AG04449 (cell line): ENCODE data around the gene ZDBF2.

ENCODE experiments used
- CTCF ChIA-PET: fragments of 350-600 bp; formaldehyde crosslinking; extraction: SDS; loops from one replicate; lab custom pipeline; 2021; ENCODE audit warnings: antibody characterized with exemption; lab: Yijun Ruan, JAX
- POLR2A ChIA-PET: fragments of 400-600, 350-600 bp; formaldehyde crosslinking; extraction: SDS; loops from one replicate; lab custom pipeline; 2020; ENCODE audit warnings: antibody characterized with exemption, inconsistent platforms; lab: Yijun Ruan, JAX
- DNase-seq: peaks from one replicate; pipeline ENCODE4 v3.0.0-alpha.2; 2010; ENCODE audit warnings: low read depth, low spot score
- H3K4me3 ChIP-seq: 2 replicates; pipeline ENCODE4 v1.5.1; 2011; ENCODE audit warnings: low read depth, mild to moderate bottlenecking, control low read depth, low read length
- CTCF ChIP-seq: IDR thresholded peaks from one replicate; pipeline ENCODE4 v1.5.1; 2011; ENCODE audit warnings: mild to moderate bottlenecking, moderate library complexity, low read length, control low read depth, inconsistent platforms; ENCODE audit not compliant: insufficient read depth; ENCODE audit errors: missing control alignments

Gene ZDBF2

GRCh38 chr2:206271065-206271464 lies 3.4 kb upstream of the ZDBF2 start:
- no peak overlapping the region for H3K4me3 ChIP-seq
- no peak for TF ChIP-seq CTCF
- no peak for DNase-seq
- POLR2A ChIA-PET: interaction anchor here (1.2 kb wide), 1 partner anchor 30 kb away, joined by 3 read pairs; no protein-coding TSS in a partner anchor
- CTCF ChIA-PET: interaction anchor here (0.9 to 2.0 kb wide), 2 partner anchors 11 to 108 kb away, joined by 3 to 5 read pairs; no protein-coding TSS in a partner anchor

DNA sequence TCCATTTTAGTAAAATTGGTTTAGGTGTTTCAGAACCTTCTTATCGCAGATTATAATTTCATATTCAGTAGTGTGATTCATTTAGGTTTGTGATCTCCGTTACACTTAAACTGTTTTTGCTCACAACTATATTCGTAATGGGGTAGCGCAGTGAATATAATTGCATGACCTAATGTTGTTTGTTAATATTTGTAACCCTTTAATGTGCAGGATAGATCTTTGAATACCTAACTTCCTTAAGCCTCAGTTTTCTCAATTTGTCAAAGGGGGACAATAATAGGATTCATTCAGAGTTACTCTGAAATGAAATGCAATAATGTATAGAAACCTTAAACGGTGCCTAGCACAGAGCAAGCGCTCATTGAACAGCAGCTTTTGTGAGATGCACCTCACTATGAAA lies 558 bp upstream of the ZDBF2 start:
- no peak for DNase-seq
- CTCF ChIA-PET: no interaction called here
- POLR2A ChIA-PET: interaction anchor here (1.2 kb wide), 1 partner anchor 114 kb away, joined by 3 read pairs; the partner anchor contains the start of gene EEF1B2
- peak overlapping the region; percentile 68 for H3K4me3 ChIP-seq
- no peak for TF ChIP-seq CTCF

GRCh38 chr2:206275312-206276055 lies 1.0 kb downstream of the ZDBF2 start:
- CTCF ChIA-PET: interaction anchor here (0.9 kb wide), 1 partner anchor 10 kb away, joined by 3 read pairs; no protein-coding TSS in a partner anchor
- H3K4me3 ChIP-seq: peak overlapping the region; percentile 68
- POLR2A ChIA-PET: no interaction called here
- DNase-seq: no peak
- no peak for TF ChIP-seq CTCF

- no peak for TF ChIP-seq CTCF
- ChIA-PET POLR2A (no interaction called here), CTCF (interaction anchor here (0.9 kb wide), 1 partner anchor 10 kb away, joined by 3 read pairs; no protein-coding TSS in a partner anchor)
- H3K4me3 ChIP-seq: peak overlapping the region; percentile 9; the same call in 1 of the 2 replicates
- no peak for DNase-seq
Measured at GRCh38 chr2:206276169-206276942, 1.9 kb downstream of the ZDBF2 start.

- no peak for DNase-seq
- POLR2A ChIA-PET: no interaction called here
- CTCF ChIA-PET: no interaction called here
- no peak for TF ChIP-seq CTCF
- H3K4me3 ChIP-seq: no peak overlapping the region
Measured at GRCh38 chr2:206277503-206277902, 3.0 kb downstream of the ZDBF2 start.

DNA sequence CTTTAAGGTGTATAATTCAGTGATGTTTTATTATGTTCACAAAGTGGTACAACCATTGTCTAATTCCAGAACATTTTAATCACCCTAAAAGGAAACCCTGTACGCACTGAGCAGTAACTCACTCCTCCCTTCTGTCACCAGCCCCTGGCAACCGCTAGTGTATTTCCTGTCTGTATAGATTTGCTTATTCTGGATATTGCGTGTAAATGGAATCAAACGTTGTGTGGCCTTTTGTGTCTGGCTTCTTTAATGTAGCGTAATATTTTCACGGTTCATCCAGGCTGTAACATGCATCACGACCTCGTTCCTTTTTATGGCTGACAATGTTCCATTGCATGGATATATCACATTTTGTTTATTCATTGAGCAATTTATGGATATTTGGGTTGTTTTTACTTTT lies 8.3 kb downstream of the ZDBF2 start:
- no peak for TF ChIP-seq CTCF
- no peak for DNase-seq
- CTCF ChIA-PET: no interaction called here
- POLR2A ChIA-PET: no interaction called here
- no peak overlapping the region for H3K4me3 ChIP-seq
